Measurements from ENCODE around the gene CTSH.
"Not testable (repeated sequence)": the region's sequence is repeated elsewhere in the genome, so short reads cannot be mapped to it uniquely, and the experiment has no call there.

CTSH gene

DNA sequence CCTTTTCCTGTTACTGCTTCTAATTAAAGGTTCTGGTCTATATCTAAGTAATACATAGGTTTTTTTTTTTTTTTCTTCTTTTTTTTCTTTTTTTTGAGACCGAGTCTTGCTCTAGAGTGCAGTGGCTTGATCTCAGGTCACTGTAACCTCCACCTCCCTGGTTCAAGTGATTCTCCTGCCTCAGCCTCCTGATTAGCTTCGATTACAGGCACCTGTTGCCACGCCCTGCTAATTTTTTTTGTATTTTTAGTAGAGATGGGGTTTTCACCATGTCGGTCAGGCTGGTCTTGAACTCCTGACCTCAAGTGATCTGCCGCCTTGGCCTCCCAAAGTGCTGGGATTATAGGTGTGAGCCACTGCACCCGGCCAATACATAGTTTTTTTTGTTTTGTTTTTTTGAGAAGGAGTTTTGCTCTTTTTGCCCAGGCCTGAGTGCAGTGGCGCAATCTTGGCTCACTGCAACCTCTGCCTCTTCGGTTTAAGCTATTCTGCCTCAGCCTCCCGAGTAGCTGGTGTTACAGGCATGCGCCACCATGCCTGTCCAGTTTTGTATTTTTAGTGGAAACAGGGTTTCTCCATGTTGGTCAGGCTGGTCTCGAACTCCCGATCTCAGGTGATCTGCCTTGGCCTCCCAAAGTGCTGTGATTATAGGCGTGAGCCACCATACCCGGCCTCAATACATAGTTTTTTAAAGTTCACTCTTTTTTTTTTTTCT is 43.9 kb downstream of the CTSH start:
- not testable (repeated sequence) for H2AFZ ChIP-seq (ENCODE audit: low read depth, low read length); H3K4me3 ChIP-seq (ENCODE audit: low read length); H3K4me1 ChIP-seq (ENCODE audit: insufficient read depth, low read length); H3K9me3 ChIP-seq (ENCODE audit: low read length); H3K27me3 ChIP-seq (ENCODE audit: insufficient read depth, low read length)
- peaks cover 91% of the 10 kb centered on the region for H3K36me3 ChIP-seq (ENCODE audit: insufficient read depth, low read length)

DNA sequence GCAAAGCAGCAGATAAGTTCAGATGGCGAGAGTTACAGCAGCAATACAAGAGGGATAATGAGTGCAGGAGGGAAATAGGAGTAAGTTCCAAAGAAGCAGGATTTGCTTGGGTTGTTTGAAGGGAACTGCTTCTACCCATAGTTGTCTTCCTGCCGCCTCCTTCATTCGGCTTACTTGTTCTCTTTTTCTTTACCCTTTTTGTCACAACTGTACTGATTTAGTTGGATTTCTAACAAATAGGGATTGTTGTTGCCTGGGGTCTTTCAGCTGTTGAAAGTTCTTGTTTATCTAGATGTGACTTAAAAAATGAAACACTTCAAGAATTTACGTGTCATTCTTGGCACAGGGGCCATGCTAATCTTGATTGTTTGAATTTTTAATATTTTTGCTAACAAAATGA is 46.3 kb downstream of the CTSH start:
- Histone ChIP-seq H3K4me1 (ENCODE audit: insufficient read depth, low read length) (no peaks in the 10 kb centered on the region), H2AFZ (ENCODE audit: low read depth, low read length) (no peak overlapping the region), H3K36me3 (ENCODE audit: insufficient read depth, low read length) (peaks cover 93% of the 10 kb centered on the region), H3K27me3 (ENCODE audit: insufficient read depth, low read length) (no peaks in the 10 kb centered on the region), H3K4me3 (ENCODE audit: low read length) (no peak overlapping the region), H3K9me3 (ENCODE audit: low read length) (no peaks in the 10 kb centered on the region)

DNA sequence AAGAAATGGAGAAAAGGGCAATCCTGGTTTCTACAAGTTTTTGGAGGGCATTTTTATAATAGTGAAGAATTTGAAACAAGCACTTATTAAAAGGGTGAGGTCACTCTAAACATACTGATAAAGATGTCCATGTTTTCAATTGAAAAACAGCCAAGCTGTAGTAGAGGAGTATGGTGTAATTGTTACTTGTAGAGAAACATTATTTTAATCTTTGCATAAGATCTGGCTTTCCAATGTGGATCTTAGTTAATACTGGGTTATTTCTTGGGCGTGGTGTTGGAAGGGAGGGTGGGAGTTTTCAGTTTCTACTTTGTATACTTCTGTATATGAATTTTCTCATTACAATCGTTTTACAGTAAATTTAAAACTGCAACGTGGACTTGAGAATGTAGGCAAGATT is 49.4 kb downstream of the CTSH start:
- Histone ChIP-seq H3K4me3 (ENCODE audit: low read length) (no peak overlapping the region), H3K36me3 (ENCODE audit: insufficient read depth, low read length) (peaks cover 97% of the 10 kb centered on the region), H3K9me3 (ENCODE audit: low read length) (no peaks in the 10 kb centered on the region), H3K27me3 (ENCODE audit: insufficient read depth, low read length) (no peaks in the 10 kb centered on the region), H2AFZ (ENCODE audit: low read depth, low read length) (no peak overlapping the region), H3K4me1 (ENCODE audit: insufficient read depth, low read length) (no peaks in the 10 kb centered on the region)

DNA sequence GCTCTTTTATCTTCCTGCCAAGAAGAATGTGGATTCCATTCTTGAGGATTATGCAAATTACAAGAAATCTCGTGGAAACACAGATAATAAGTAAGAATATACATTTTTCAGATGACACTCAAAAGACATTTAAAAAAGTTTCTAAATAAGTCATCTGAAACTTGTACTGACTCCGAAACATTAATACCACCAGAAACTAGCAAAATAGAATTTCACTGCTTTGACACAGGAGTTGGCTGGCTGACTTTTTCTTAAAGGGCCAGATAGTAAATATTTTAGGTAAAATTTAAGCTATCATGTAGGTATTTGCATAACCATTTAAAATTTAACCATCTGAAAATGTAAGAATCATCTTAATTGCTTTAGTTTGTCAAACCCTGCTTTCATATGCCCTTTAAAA is 51.3 kb downstream of the CTSH start:
- no peak overlapping the region for H3K4me3 ChIP-seq (ENCODE audit: low read length)
- H3K27me3 ChIP-seq (ENCODE audit: insufficient read depth, low read length): no peaks in the 10 kb centered on the region
- no peaks in the 10 kb centered on the region for H3K9me3 ChIP-seq (ENCODE audit: low read length)
- H3K4me1 ChIP-seq (ENCODE audit: insufficient read depth, low read length): no peaks in the 10 kb centered on the region
- H2AFZ ChIP-seq (ENCODE audit: low read depth, low read length): no peak overlapping the region
- peaks cover 97% of the 10 kb centered on the region for H3K36me3 ChIP-seq (ENCODE audit: insufficient read depth, low read length)

DNA sequence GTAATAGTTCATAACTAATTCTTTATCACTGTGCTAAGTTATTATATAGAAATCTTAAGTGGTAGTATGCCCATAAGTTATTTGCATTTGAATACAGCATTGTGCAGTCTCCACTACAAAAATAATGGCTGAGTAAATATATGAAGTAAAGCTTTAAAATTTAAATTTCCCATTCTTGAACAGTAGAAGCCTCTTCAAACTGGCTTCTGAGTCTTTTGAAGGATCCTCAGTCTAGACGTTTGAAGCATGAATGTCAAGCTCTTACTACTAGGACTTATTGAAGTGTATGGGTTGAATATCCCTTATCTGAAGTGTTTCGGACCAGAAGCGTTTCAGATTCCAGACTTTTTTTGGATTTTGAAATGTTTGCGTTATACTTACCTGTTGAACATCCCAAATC is 55.8 kb downstream of the CTSH start:
- Histone ChIP-seq H3K4me1 (ENCODE audit: insufficient read depth, low read length) (no peaks in the 10 kb centered on the region), H3K4me3 (ENCODE audit: low read length) (no peak overlapping the region), H3K36me3 (ENCODE audit: insufficient read depth, low read length) (peaks cover 96% of the 10 kb centered on the region), H3K27me3 (ENCODE audit: insufficient read depth, low read length) (no peaks in the 10 kb centered on the region), H3K9me3 (ENCODE audit: low read length) (no peaks in the 10 kb centered on the region), H2AFZ (ENCODE audit: low read depth, low read length) (no peak overlapping the region)

DNA sequence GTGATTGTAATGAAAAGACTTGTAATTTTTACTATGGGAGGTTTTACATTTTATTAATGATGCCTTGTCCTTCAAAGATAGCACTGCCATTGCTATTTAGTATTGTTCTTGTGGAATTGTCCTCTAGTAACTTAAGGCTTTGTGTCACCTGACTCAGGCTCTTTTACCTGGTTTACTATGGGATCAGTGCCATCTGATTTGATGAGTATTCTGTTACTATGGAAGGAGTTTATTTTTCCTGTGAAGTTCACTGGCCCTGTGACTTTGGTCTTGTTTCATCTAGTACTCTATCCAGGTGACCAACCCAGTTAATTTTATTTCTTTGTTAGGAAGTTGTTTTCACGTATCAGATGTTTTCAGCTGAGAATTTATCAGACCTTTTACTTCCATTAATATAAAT is 63.2 kb downstream of the CTSH start:
- Histone ChIP-seq H3K4me1 (ENCODE audit: insufficient read depth, low read length) (peaks cover 13% of the 10 kb centered on the region), H3K9me3 (ENCODE audit: low read length) (no peaks in the 10 kb centered on the region), H2AFZ (ENCODE audit: low read depth, low read length) (no peak overlapping the region), H3K36me3 (ENCODE audit: insufficient read depth, low read length) (peaks cover 68% of the 10 kb centered on the region), H3K27me3 (ENCODE audit: insufficient read depth, low read length) (no peaks in the 10 kb centered on the region), H3K4me3 (ENCODE audit: low read length) (no peak overlapping the region)

DNA sequence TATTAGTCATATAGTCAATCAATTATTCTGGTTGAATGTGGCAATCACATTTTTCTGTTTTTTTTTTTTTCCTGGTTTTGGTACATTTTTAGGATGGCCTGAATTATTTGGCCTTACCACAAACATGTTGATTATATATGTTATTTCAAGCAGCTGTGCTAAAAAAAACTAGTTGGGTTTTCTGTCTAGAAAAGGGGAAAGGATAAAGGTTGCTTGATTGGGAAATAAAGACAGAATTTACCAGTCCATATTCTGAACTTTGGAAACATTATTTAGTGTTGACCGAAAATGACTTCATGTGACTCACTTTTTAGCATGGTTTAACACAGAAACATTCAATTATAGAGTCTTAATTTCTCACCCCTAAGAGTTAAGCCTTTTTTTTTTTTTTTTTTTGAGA is 64.0 kb downstream of the CTSH start:
- Histone ChIP-seq H2AFZ (ENCODE audit: low read depth, low read length) (no peak overlapping the region), H3K4me3 (ENCODE audit: low read length) (no peak overlapping the region), H3K27me3 (ENCODE audit: insufficient read depth, low read length) (no peaks in the 10 kb centered on the region), H3K36me3 (ENCODE audit: insufficient read depth, low read length) (peaks cover 60% of the 10 kb centered on the region), H3K9me3 (ENCODE audit: low read length) (no peaks in the 10 kb centered on the region), H3K4me1 (ENCODE audit: insufficient read depth, low read length) (peaks cover 13% of the 10 kb centered on the region)

DNA sequence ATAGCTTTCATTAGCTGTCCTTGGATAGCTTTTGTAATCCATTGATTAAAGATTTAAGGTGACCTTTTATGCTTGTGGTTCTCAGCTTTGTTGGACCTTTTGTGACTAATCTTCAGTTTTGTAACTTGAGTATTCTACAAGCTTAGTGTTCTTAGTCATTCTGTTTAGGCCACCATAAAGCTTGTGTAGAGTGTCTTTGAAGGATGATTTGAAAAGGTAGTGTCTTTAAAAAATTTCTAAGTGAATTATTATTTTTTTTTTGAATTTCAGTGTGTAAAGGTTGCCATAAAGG is 64.7 kb downstream of the CTSH start:
- Histone ChIP-seq H3K9me3 (ENCODE audit: low read length) (no peaks in the 10 kb centered on the region), H3K4me1 (ENCODE audit: insufficient read depth, low read length) (peaks cover 17% of the 10 kb centered on the region), H2AFZ (ENCODE audit: low read depth, low read length) (no peak overlapping the region), H3K4me3 (ENCODE audit: low read length) (no peak overlapping the region), H3K36me3 (ENCODE audit: insufficient read depth, low read length) (peaks cover 54% of the 10 kb centered on the region), H3K27me3 (ENCODE audit: insufficient read depth, low read length) (no peaks in the 10 kb centered on the region)

DNA sequence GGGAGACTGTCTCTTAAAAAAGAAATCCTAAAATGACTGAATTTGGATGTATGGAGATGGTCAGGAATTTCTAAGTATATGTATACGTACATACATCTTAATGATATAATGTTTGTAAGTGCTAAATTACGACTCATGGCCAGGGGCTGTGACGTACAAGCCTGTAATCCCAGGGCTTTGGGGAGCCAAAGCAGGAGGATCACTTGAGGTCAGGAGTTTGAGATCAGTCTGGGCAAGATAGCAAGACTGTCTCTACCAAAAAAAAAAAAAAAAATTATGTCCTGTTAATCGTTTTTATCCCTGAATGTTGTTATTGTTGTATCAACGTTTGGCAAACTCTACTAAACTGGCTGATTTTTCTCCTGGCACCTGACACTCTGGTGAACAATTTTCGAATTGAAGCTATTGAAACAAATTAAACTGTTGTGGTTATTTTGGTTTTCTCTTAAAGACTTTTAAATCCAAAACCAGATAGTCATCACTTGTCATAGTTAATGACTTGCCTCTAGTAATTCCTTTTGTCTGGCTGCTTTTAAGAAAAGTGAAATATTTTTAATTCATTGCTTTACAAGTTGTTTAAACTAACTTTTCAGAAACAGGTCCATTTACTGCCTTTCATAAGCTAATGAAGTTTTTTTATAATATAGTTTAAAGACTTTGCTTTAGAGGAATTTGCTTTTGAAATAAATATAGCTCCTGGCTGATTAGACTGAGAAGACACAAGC is 65.2 kb downstream of the CTSH start:
- Histone ChIP-seq H3K4me1 (ENCODE audit: insufficient read depth, low read length) (peaks cover 22% of the 10 kb centered on the region), H3K9me3 (ENCODE audit: low read length) (no peaks in the 10 kb centered on the region), H3K27me3 (ENCODE audit: insufficient read depth, low read length) (no peaks in the 10 kb centered on the region), H3K36me3 (ENCODE audit: insufficient read depth, low read length) (peaks cover 49% of the 10 kb centered on the region), H2AFZ (ENCODE audit: low read depth, low read length) (no peak overlapping the region), H3K4me3 (ENCODE audit: low read length) (no peak overlapping the region)

DNA sequence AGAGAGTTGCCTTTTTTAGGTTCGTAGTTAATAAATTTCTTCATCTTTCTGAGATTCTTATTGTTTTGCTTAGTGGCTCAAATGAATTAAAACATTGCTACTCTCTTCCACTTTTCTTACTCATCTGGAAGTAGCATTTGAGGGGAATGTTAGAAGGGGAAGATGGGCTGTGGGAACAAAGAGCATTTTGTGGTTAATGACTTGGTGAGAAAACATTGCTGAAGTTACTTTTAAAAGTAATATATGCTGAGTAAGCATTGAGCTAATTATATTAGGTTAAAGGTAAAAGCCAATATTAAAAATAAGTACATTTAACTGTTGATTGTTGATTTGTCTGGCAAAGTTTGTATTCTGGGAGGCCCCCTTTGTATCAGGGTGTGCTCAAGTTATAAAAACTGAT is 66.5 kb downstream of the CTSH start:
- Histone ChIP-seq H3K9me3 (ENCODE audit: low read length) (no peaks in the 10 kb centered on the region), H3K4me1 (ENCODE audit: insufficient read depth, low read length) (peaks cover 23% of the 10 kb centered on the region), H2AFZ (ENCODE audit: low read depth, low read length) (no peak overlapping the region), H3K36me3 (ENCODE audit: insufficient read depth, low read length) (peaks cover 40% of the 10 kb centered on the region), H3K27me3 (ENCODE audit: insufficient read depth, low read length) (no peaks in the 10 kb centered on the region), H3K4me3 (ENCODE audit: low read length) (no peak overlapping the region)

DNA sequence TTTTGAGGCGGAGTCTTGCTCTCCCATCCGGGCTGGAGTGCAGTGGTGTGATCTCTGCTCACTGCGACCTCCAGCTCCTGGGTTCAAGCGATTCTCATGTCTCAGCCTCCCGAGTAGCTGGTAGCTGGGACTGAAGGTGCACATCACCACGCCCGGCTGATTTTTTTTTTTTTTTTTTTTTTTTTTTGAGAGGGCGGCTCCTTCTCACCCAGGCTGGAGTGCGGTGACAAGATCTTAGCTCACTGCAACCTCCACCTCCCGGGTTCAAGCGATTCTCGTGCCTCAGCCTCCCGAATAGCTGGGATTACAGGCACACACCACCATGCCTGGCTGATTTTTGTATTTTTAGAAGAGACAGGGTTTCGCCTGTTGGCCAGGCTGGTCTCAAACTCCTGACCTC is 67.9 kb downstream of the CTSH start:
- H3K4me1 ChIP-seq (ENCODE audit: insufficient read depth, low read length): peaks cover 28% of the 10 kb centered on the region

DNA sequence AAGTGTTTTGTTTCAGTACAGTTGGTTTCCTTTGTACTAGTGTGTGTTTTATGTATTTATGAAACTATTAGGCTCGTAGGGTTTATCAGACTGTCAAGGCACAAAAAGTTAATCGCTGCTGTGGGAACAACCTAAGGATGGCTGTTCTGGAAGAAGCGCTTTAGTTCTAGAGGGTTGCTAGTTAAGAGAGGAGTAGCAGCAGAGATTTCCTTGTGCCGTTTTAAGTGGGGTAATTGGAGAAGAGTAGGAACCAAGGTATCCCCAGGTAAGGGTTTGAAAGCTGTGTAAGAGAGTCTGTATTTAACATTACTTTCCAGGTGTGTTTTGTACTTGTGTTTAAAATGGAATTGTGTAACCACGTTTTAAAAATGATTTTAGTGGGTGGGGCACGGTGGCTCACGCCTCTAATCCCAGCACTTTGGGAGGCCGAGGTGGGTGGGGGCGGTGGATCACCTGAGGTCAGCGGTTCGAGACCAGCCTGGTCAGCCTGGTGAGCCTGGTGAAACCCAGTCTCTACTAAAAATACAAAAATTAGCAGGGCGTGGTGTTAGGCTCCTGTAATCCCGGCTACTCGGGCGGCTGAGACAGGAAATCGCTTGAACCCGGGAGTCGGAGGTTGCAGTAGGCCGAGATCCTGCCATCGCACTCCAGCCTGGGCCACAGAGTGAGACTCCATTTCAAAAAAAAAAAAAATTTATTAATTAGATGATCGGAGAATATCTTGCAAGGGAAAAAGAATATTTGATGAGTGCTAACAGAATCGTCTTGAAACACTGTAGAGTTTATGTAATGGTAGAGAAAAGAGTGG is 69.5 kb downstream of the CTSH start:
- Histone ChIP-seq H2AFZ (ENCODE audit: low read depth, low read length) (no peak overlapping the region), H3K27me3 (ENCODE audit: insufficient read depth, low read length) (no peaks in the 10 kb centered on the region), H3K4me3 (ENCODE audit: low read length) (peak overlapping the region; percentile 62), H3K9me3 (ENCODE audit: low read length) (no peaks in the 10 kb centered on the region), H3K4me1 (ENCODE audit: insufficient read depth, low read length) (peaks cover 28% of the 10 kb centered on the region), H3K36me3 (ENCODE audit: insufficient read depth, low read length) (peaks cover 14% of the 10 kb centered on the region)

More for the DNA sequence above, 67.9 kb downstream of the CTSH start:
- H2AFZ ChIP-seq (ENCODE audit: low read depth, low read length); H3K9me3 ChIP-seq (ENCODE audit: low read length); H3K27me3 ChIP-seq (ENCODE audit: insufficient read depth, low read length); H3K4me3 ChIP-seq (ENCODE audit: low read length): not testable (repeated sequence)
- peaks cover 28% of the 10 kb centered on the region for H3K36me3 ChIP-seq (ENCODE audit: insufficient read depth, low read length)

Data from neuron (in vitro differentiated cells).